Activated CD4-positive, alpha-beta T cell treated with anti-CD3 and anti-CD28 coated beads, Interleukin-2, amount 50 U/mL, for 48 hours (primary cell): ENCODE results near the gene GPR37L1.
"Not testable (repeated sequence)": the region's sequence is repeated elsewhere in the genome, so short reads cannot be mapped to it uniquely, and the experiment has no call there.

Experiments used
- DNase-seq, 2 experiments: peaks; one replicate each; pipeline ENCODE4 v3.0.0-alpha.2; 2020

Gene GPR37L1

DNA sequence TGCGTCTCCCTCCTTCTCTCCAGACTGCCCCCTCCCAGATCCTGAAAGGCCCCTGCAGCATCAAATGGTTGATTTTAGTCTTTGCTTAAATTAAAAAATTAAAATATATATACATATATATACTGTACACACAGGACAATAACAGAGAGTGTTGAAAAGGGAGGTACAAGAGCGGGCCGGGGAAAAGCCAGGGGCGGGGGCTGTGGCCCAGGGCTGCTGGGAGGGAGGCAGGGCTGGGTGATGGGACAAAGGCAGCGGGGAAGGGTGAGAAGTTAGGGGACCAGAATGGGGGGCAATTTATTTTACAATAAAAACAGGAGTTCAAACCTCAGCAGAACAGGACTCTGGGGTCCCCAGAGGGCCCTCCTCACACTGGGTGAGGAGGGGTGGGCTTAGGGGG is 11.3 kb downstream of the GPR37L1 start:
- DNase-seq = no peak

GRCh38 chr1:202134645-202135172 is 12.0 kb downstream of the GPR37L1 start:
- no peak for DNase-seq

GRCh38 chr1:202135221-202135721 is 12.6 kb downstream of the GPR37L1 start:
- peak; percentile 39 to 51 for DNase-seq

- no peak for DNase-seq
These were observed 18.1 kb downstream of the GPR37L1 start for GRCh38 chr1:202140833-202141232.

GRCh38 chr1:202141468-202141867 is 18.8 kb downstream of the GPR37L1 start:
- not testable (repeated sequence) for DNase-seq

DNA sequence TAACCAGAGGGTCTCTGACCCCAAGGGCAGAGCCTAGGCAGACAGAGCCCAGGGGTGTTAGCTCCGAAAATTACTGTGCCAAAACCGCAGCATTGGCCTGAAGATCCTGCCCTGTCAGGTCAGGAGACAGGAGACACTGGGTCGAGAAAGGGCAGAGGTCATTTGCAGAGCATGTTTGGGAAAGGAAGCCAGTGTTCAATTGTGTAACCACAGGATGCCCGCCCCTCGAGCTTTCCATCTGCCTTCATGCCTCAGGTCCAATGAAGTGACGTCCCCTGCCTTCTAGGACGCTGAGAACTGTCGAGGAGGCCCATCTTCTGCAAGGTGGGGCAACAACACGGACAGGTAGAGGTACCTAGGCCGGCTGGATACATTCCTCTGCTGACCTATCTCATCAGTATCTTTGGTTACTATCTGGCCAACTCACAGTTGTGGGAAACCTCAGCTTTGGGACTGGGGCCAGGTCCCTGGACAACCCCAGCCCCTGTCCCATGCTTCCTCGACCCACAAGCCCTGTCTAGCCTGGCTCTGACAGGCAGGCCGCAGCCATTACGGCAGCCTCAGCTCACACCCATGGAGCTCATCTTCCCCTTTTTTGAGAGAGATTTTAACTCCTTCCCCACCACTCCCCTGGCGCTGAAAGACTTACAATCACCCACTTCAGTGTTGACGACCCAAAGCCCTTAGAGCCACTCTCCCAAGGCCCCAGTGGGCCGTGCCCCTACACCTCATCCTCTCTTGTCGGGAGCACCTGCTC is 20.5 kb downstream of the GPR37L1 start:
- peak in 1 of 2 experiments; percentile 28 for DNase-seq

DNA sequence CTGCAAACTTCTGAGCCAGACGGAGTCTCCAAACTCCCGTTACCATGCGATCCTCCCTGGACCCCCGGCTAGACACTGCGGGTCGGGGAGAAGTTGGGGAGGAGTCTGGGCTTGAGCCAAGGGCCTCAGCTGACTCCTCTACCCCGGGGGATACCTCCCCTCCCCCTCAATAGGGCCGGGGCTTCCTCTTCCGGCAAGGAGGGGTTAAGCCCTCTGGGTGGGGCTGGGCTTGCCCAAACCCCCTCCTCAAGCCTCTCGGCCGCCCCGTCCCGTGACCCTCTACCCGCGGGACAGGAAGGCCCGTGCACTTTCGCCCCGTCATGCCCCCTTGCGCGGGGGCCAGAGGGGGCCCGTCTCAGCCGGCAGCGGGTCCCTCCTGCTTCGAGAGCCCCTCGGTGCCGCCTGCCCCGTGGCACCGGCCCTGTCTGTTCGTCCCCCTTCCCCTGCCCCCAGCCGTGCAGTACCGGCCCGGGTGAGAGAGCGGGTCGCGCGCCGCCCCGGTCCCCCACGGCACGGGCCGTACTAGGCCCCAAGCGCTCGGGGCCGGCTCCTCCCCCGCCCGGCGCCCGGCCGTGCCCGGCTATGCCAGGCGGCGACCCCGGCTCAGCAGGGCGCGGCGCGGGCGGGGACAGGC is 21.2 kb downstream of the GPR37L1 start:
- DNase-seq = peak; percentile 38 to 40

DNA sequence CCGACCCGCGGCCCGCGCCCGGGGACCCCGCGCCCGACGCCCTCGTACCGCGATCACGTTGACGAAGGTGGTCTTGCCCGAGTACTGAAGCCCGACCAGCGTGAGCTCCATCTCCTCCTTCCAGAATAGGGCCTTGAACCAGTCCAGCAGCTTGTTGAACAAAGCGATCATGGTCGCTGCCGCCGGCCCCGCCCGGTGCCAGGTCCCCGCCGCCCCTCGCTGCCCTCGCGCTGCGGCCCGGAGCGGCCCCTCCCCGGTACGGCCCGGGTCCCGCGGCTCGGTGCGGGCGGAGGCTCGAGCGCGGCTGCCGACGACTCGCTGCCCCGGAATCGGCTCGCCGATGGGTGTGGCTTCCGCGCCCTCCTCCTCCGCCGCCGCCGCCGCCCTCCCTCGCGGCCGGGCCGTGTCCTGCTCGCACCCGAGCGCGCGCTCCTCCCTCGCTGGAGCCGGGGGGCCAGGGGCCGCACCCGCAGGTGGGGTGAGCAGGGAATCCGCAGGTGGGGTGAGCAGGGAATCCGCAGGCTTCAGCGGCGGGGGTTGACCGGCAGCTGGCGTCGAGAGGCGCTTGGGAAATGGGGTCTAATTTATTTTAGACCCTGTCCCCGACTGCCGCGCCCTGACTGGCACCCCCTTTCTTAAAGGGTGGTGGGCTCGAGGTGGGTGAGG is 21.8 kb downstream of the GPR37L1 start, which contains the start of gene ARL8A:
Gene ARL8A, minus strand, starts transcription at position 336 of the 666 bp plus-strand sequence. Its CDS starts 165 bp downstream, at position 171.
- peak; percentile 70 to 77 for DNase-seq

DNA sequence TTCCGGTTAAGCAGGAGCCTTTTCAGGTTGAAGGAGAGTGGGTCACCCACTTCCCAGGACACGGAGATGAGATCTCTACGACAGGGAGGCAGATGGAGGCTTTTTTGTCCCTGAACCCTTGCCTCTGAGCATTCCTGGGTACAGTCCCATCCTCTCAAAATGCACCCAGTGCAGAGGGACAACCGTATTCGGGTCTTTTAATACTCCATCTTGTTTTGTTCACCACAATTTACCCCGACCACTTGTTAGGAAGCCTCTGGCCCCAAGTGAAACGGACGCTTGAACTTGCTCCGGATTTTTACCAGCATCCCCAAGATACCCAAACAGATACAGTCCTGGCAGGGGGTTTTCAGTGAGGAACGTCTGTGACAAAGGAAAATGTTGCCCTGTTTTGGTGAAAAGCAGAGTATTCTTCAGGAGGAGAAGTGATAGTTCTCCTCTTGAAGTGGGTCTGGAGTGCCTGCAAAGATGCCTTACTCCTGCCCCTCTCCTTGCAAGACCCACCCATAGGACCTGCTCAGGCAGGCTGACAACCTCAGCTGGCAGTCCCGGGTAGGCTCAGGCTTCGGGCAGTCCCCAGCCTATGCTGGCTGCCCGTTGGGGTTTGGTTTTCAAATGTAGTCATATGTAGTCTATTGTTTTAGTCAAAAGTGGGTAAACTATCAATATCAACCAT is 22.5 kb downstream of the GPR37L1 start:
- DNase-seq = peak; percentile 55 to 66

DNA sequence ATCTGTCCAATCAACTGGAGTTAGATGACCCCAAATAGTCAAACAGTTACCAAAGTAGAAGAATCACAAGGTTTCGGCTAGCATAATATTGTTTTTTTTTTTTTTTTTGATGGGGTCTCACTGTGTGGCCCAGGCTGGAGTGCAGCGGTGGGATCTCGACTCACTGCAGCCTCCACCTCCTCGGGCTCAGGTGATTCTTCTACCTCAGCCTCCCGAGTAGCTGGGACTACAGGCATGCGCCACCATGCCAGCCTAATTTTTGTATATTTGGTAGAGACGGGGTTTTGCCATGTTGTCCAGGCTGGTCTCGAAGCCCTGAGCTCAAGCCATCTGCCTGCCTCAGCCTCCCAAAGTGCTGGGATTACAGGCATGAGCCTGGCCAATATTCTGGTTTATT is 23.0 kb downstream of the GPR37L1 start:
- DNase-seq = not testable (repeated sequence)

DNA sequence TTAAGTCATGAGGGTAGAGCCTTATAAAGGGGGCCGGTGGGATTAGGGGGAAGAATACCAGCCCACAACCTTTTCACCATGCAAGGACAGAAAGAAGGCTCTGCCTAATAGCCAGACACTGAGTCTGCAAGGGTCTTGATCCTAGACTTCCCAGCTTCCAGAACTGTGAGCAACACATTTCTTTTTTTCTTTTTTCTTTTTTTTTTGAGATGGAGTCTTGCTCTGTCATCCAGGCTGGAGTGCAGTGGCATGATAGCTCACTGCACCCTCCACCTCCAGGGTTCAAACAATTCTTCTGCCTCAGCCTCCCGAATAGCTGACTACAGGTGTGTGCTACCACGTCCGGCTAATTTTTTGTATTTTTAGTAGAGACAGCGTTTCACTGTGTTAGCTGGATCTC is 23.6 kb downstream of the GPR37L1 start:
- no peak for DNase-seq

GRCh38 chr1:202146993-202147392 is 24.3 kb downstream of the GPR37L1 start:
- no peak for DNase-seq

GRCh38 chr1:202148391-202148790 is 25.7 kb downstream of the GPR37L1 start:
- no peak for DNase-seq

DNA sequence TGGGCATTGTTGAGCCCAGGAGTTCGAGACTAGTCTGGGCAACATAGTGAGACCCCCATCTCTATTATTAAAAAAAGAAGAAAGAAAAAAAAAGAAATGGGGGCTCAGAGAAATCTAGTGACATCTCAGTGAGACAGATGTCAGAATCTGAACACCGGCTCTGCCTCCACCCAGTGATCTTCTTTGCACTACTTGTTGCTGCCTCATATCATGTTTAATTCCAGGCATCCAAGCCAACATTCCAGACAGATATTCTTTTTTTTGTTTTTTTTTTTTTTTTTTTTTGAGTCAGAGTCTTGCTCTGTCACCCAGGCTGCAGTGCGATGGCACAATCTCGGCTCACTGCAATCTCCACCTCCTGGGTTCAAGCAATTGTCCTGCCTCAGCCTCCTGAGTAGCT is 26.8 kb downstream of the GPR37L1 start:
- no peak for DNase-seq

- DNase-seq = no peak
These were observed 27.5 kb downstream of the GPR37L1 start for GRCh38 chr1:202150187-202150586.

GRCh38 chr1:202150602-202151001 is 27.9 kb downstream of the GPR37L1 start:
- no peak for DNase-seq

- no peak for DNase-seq
These were observed 28.3 kb downstream of the GPR37L1 start for GRCh38 chr1:202151045-202151444.

GRCh38 chr1:202152399-202152798 is 29.7 kb downstream of the GPR37L1 start:
- DNase-seq = no peak

DNA sequence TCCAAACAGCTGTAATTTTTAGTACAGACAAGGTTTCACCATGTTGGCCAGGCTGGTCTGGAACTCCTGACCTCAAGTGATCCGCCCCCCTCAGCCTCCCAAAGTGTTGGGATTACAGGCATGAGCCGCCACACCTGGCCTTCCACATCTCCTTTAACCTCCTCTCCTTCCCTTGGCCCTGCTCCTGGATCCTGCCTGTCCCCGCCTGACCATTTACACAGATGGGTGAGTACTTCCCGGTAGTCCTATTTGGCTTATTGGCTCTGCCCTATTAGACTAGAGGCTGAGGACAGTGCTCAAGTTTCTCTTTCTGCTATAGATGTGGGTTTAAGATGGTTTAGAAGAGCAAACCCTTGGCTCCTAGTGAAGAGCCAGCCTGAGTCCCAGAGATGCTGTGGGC is 30.6 kb downstream of the GPR37L1 start:
- no peak for DNase-seq

DNA sequence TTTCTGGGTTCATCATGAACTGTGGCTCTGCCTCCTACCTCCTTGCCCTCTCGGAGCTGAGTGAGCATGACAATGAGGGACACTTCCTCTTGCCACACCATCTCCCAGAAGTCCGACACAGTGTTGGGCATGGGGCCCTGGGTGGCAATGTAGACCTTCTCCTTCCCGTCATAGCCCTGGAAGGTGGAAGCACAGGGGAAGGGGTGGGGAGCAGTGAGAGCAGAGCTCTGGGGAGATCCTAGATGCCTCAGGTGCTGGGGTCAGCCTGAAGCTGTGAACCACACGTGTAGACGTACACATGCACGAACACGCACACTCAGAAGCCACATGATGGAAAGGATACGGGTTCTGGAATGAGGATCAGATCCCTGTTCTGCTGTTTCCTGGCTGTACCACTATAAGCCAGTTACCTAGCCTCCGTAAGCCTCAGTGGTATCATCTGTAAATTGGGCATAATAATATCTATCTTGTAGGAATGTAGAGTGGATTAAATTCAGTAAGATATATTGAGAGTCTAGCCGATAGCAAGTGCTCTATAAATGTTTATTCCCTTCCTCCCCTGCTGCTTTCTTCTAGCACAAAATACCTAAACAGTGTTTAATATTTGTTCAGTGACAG is 31.5 kb downstream of the GPR37L1 start:
- DNase-seq = no peak

DNA sequence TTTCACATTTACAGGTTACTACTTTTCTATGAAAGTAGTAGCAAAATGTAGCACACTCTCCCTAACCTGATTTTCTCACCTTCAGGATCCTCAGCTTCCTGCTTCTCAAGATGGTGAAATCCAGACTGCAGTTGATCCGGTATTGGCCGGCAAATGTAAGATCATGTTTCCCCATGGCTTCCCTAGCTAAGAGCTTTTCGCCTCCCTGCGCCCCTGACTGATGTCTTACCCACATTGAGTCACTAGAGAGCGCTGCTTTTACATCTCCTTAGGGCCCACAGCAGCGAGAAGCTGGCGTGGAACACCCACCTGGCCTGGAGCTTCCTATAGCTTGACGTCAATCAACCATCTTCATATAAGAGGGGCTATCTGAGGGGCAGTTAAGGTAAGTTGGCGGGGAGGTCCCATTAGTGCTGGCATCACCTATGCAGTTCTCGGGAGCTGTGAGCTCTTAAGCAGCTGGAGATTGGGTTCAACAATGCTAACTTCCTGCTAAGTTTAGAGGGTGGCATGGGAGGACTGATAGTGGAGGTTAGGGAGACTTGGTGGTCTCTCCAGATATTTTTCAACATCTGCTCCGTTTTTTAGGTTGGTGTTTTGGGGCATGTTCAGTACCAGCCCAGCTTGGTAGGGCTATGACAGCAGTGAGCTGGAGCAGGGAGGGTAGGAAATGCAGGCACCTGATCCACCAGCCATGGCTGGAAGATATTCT is 32.2 kb downstream of the GPR37L1 start:
- DNase-seq = peak; percentile 53 to 62
